GM21447 (cell line): Measurements from ENCODE around the gene PDE4DIP.
"Not testable (repeated sequence)": the region's sequence is repeated elsewhere in the genome, so short reads cannot be mapped to it uniquely, and the experiment has no call there.

Source experiments
- ATAC-seq: cut with Tn5 transposase; IDR thresholded peaks from one replicate; pipeline ENCODE4 v1.9.1; 2021; ENCODE audit not compliant: unreplicated experiment

PDE4DIP gene

GRCh38 chr1:149064611-149065010 lies 220.4 kb downstream of the PDE4DIP start:
- not testable (repeated sequence) for ATAC-seq

- not testable (repeated sequence) for ATAC-seq
These were observed 231.4 kb downstream of the PDE4DIP start for GRCh38 chr1:149075505-149076127.
